Stimulated activated effector memory CD8-positive, alpha-beta T cell treated with anti-CD3 and anti-CD28 coated beads, Interleukin-12 subunit alpha, Interleukin-12 subunit beta, amount 100 ng/mL, for 72 hours (primary cell): Measurements from ENCODE around the gene NYAP1.
"Not testable (repeated sequence)": the region's sequence is repeated elsewhere in the genome, so short reads cannot be mapped to it uniquely, and the experiment has no call there.

Experiments
- ATAC-seq: fragments of 150-1000 bp; cut with Tn5 transposase; 2 replicates; pipeline ENCODE4 v1.10.0; 2021
- DNase-seq, 2 donors: peaks; one replicate each; pipeline ENCODE4 v3.0.0; 2021 to 2022; ENCODE audit warnings: low spot score in 2 of 2
- H3K27ac Mint-ChIP-seq: one replicate; pipeline ENCODE4 v1.8.0; 2022; ENCODE audit warnings: mild to moderate bottlenecking, mixed read lengths
- H3K36me3 Mint-ChIP-seq: one replicate; pipeline ENCODE4 v1.8.0; 2022; ENCODE audit warnings: mild to moderate bottlenecking, mixed read lengths
- H3K4me1 Mint-ChIP-seq: one replicate; pipeline ENCODE4 v1.8.0; 2022; ENCODE audit warnings: mixed read lengths
- H3K4me3 Mint-ChIP-seq: one replicate; pipeline ENCODE4 v1.8.0; 2022; ENCODE audit warnings: mild to moderate bottlenecking, mixed read lengths
- H3K9me3 Mint-ChIP-seq: one replicate; pipeline ENCODE4 v1.8.0; 2022; ENCODE audit warnings: mixed read lengths

The NYAP1 gene

DNA sequence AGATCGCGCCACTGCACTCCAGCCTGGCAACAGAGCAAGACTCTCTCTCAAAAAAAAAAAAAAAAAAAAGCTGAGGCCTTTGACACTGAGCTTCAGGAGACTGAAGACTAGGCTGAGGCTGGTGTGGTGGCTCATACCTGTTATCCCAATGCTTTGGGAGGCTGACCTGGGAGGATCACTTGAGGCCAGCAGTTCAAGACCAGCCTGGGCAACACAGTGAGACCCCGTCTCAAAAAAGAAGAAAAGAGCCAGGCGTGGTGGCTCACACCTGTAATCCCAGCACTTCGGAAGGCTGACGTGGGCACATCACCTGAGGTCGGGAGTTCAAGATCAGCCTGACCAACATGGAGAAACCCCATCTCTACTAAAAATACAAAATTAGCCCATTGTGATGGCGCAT, 36.4 kb upstream of the NYAP1 start:
- H3K27ac Mint-ChIP-seq, H3K9me3 Mint-ChIP-seq, ATAC-seq, DNase-seq, H3K4me3 Mint-ChIP-seq, H3K36me3 Mint-ChIP-seq: not testable (repeated sequence)
- peaks cover 15% of the 10 kb centered on the region for H3K4me1 Mint-ChIP-seq

DNA sequence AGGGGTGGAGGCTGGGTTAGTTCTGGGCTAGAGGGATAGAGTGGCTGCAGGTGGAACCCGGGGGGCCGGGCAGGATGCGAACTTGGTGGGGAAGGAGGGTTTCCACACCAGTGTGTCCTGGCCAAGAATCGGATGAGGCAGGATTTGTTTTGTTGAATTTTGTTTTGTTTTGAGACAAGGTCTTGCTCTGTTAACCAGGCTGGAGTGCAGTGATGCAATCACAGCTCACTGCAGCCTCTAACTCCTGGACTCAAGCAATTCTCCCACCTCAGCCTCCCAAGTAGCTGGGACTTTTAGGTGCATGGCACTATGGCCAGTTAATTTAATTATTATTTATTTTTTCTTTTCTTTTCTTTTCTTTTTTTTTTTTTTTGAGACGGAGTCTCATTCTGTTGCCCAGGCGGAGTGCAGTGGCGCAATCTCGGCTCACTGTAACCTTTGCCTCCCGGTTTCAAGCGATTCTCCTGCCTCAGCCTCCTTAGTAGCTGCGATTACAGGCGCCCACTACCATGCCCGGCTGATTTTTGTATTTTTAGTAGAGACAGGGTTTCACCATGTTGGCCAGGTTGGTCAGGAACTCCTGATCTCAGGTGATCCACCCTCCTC, 34.4 kb upstream of the NYAP1 start:
- Mint-ChIP-seq H3K27ac (peak overlapping the region; percentile 56), H3K4me1 (peaks cover 11% of the 10 kb centered on the region), H3K36me3 (no peaks in the 10 kb centered on the region), H3K9me3 (no peaks in the 10 kb centered on the region), H3K4me3 (no peak overlapping the region)
- ATAC-seq, result no peak
- no peak for DNase-seq

DNA sequence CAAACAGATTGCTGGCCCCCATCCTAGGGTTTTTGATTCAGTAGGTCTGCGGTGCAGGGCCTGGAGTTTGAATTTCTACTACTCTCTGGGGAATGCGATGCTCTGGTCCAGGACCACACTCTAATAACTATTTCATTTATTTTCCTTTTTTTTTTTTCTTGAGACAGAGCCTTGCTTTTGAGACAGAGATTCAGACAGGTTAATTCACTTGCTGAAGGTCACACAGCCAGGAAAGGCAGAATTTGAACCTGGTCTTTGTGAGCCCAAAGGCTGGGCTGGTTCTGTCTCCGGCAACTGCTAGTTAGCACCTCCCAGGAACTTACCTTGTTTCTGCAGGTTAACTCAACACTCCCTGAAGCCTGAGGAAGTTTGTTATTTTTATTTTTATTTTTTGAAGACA, 31.2 kb upstream of the NYAP1 start:
- peaks cover 15% of the 10 kb centered on the region for H3K36me3 Mint-ChIP-seq
- no peak overlapping the region for H3K4me3 Mint-ChIP-seq
- H3K27ac Mint-ChIP-seq, result no peak overlapping the region
- peaks cover 11% of the 10 kb centered on the region for H3K4me1 Mint-ChIP-seq
- no peak for ATAC-seq
- DNase-seq, result no peak
- H3K9me3 Mint-ChIP-seq, result no peaks in the 10 kb centered on the region

DNA sequence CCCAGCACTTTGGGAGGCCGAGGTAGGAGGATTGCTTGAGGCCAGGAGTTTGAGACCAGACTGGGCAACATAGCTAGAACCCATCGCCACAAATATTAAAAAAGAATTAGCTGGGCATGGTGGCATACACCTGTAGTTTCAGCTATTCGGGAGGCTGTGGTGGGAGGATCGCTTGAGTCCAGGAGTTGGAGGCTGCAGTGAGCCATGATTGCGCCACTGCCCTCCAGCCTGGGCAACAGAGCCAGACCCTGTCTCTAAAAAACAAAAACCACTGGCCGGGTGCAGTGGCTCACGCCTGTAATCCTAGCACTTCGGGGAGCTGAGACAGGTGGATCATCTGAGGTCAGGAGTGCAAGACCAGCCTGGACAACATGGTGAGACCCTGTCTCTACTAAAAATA, 29.9 kb upstream of the NYAP1 start:
- not testable (repeated sequence) for DNase-seq, H3K9me3 Mint-ChIP-seq, H3K27ac Mint-ChIP-seq, ATAC-seq, H3K4me3 Mint-ChIP-seq
- peaks cover 11% of the 10 kb centered on the region for H3K4me1 Mint-ChIP-seq
- peaks cover 24% of the 10 kb centered on the region for H3K36me3 Mint-ChIP-seq

DNA sequence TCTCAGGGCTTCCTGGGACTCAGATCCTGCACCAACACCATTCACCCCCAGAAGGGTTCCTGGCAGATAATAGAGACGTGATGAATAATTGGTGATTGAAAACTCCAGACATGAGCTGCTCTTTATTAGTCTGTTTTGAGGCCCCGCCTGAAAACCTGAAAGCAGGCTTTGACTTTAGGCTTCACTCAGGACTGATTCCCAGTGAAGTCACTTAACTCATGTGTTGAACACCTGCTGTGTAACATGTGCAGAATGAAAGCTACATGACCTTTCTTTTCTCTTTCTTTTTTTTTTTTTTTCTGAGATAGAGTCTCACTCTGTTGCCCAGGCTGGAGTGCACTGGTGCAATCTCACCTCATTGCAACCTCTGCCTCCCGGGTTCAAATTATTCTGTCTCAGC, 28.5 kb upstream of the NYAP1 start:
- Mint-ChIP-seq H3K27ac (peak overlapping the region; percentile 60), H3K36me3 (peaks cover 36% of the 10 kb centered on the region)

DNA sequence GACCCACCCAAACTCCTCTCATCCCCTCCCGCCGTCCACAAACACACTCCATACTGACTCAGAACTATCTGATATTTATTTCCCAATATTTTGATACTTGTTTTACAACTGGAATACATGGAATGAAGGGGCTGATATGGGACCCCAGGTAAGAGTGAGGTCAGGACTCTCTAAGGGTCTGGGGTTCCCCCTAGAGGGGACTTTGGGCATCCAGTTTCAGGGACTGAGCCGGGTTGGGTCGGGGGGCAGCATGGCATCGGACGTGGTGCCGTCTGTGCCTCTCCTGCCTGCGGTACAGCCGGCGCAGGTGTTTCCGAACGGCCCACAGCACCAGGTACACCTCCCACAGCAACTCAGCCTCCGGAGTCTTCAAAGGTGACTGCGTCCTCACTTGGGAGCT, 27.2 kb upstream of the NYAP1 start:
- no peak for DNase-seq
- Mint-ChIP-seq H3K27ac (no peak overlapping the region), H3K4me3 (no peak overlapping the region), H3K36me3 (peaks cover 50% of the 10 kb centered on the region), H3K9me3 (no peaks in the 10 kb centered on the region), H3K4me1 (peaks cover 11% of the 10 kb centered on the region)
- ATAC-seq, result no peak

More for the DNA sequence above, 28.5 kb upstream of the NYAP1 start:
- no peaks in the 10 kb centered on the region for H3K9me3 Mint-ChIP-seq
- DNase-seq (no peak), ATAC-seq (no peak)
- H3K4me1 Mint-ChIP-seq, result peaks cover 17% of the 10 kb centered on the region
- H3K4me3 Mint-ChIP-seq, result no peak overlapping the region

DNA sequence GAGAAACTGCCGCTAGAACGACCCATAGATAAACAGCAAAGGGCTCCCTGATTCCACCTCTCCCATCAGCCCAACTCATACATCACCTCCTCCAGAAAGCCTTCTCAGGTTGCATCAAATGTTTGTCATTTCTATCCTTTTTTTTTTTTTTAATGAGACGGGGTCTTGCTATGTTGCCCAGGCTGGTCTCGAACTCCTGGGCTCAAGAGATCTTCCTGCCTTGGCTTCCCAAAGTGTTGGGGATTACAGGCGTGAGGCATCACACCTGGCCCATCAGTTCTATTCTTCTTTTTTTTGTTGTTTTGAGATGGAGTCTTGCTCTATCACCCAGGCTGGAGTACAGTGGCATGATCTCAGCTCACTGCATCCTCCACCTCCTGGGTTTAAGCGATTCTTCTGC, 26.7 kb upstream of the NYAP1 start:
- H3K4me3 Mint-ChIP-seq, result no peak overlapping the region
- H3K4me1 Mint-ChIP-seq, result peaks cover 11% of the 10 kb centered on the region
- H3K36me3 Mint-ChIP-seq, result peaks cover 54% of the 10 kb centered on the region
- no peak for DNase-seq
- no peak for ATAC-seq
- H3K9me3 Mint-ChIP-seq, result no peaks in the 10 kb centered on the region
- H3K27ac Mint-ChIP-seq, result no peak overlapping the region

DNA sequence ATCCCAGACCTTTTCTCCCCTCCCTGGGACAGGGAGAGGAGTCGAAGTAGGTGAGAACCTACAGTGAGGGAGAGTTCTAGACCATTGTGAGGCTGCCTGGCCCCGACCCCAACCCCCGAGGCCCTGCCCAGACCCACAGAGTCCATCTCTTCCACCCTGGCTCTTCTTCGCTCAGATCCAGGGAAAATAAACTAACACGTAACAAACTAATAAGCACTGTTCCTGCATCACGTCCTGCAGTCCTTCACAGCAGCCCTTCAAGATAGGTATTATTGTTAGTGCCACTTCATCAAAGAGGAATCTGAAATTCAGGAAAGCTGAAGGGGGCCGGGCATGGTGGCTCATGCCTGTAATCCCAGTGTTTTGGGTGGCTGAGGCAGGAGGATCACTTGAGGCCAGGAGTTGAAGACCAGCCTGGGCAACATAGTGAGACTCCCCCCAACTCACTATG, 19.5 kb upstream of the NYAP1 start, which contains the start of gene SPACDR:
SPACDR (minus strand) TSS at position 51 of the 451 bp plus-strand sequence. CDS start 235 bp downstream, outside the sequence.
- Mint-ChIP-seq H3K4me1 (peaks cover 16% of the 10 kb centered on the region), H3K9me3 (no peaks in the 10 kb centered on the region), H3K4me3 (no peak within 1 kb of the TSS), H3K27ac (peak within 1 kb of the TSS; percentile 78), H3K36me3 (peaks cover 99% of the 10 kb centered on the region)
- no peak for DNase-seq
- ATAC-seq, result no peak

DNA sequence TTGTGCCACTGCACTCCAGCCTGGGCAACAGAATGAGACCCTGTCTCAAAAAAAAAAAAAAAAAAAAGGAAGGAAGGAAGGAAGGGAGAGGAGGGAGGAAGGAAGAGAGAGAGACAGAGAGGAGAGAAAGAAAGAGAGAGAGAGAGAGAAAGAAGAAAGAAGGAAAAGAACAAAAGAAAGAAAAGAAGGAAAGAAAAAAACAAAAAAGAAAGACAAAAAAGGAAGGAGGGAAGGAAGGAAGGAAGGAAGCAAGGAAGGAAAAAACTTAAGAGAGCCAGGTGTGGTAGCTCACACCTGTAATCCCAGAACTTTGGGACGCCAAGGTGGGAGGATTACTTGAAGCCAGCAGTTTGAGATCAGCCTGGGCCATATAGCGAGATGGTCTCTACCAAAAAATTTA, 18.9 kb upstream of the NYAP1 start:
- H3K9me3 Mint-ChIP-seq, result no peaks in the 10 kb centered on the region
- H3K4me3 Mint-ChIP-seq, result no peak overlapping the region
- no peak overlapping the region for H3K27ac Mint-ChIP-seq
- H3K36me3 Mint-ChIP-seq, result peaks cover 99% of the 10 kb centered on the region
- no peak for DNase-seq
- H3K4me1 Mint-ChIP-seq, result peaks cover 11% of the 10 kb centered on the region
- no peak for ATAC-seq

DNA sequence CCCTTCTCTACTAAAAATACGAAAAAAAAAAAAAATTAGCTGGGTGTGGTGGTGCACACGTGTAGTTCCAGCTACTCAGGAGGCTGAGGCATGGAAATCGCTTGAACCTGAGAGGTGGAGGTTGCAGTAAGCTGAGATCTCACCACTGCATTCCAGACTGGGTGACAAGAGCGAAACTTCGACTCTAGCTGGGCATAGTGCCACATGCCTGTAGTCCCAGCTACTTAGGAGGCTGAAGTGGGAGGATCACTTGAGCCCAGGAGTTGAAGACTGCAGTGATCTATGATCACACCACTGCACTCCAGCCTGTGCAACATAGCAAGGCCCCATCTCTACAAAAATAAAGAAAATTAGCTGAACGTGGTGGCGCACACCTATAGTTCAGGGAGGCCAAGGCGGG, 18.4 kb upstream of the NYAP1 start:
- peaks cover 11% of the 10 kb centered on the region for H3K4me1 Mint-ChIP-seq
- DNase-seq, result no peak
- no peaks in the 10 kb centered on the region for H3K9me3 Mint-ChIP-seq
- H3K36me3 Mint-ChIP-seq, result peaks cover 100% of the 10 kb centered on the region
- no peak overlapping the region for H3K27ac Mint-ChIP-seq
- ATAC-seq, result no peak
- H3K4me3 Mint-ChIP-seq, result no peak overlapping the region

DNA sequence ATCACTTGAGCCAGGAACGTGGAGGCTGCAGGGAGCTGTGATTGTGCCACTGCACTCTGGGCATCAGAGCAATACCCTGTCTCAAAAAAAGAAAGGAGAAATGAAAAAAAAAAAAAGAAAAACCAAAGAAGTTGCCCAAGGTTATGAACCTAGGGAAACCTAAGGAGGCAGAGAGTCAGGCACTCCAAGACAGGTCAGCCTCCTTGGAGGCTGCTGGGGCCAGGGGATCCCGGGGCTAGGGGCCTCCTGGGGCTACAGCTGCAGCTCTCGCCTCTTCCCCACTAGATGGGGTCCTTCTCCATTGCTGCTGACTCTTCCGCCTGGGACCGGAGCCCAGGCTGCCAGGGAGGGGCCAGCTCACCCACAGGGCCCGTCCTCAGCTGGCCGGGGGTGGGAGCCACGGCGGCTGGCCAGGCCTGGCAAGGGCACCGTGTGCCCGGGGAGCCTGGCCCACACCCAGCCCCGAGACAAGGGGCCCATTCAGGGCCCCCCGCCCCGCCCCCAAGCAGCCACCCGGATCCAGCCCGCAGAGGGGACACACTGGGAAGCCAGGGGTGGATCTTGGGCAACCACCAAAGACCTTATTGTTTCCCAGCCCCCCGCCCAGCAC, 17.9 kb upstream of the NYAP1 start:
- Mint-ChIP-seq H3K4me1 (peaks cover 16% of the 10 kb centered on the region), H3K4me3 (no peak overlapping the region), H3K27ac (no peak overlapping the region), H3K36me3 (peaks cover 100% of the 10 kb centered on the region), H3K9me3 (no peaks in the 10 kb centered on the region)
- no peak for DNase-seq
- no peak for ATAC-seq

DNA sequence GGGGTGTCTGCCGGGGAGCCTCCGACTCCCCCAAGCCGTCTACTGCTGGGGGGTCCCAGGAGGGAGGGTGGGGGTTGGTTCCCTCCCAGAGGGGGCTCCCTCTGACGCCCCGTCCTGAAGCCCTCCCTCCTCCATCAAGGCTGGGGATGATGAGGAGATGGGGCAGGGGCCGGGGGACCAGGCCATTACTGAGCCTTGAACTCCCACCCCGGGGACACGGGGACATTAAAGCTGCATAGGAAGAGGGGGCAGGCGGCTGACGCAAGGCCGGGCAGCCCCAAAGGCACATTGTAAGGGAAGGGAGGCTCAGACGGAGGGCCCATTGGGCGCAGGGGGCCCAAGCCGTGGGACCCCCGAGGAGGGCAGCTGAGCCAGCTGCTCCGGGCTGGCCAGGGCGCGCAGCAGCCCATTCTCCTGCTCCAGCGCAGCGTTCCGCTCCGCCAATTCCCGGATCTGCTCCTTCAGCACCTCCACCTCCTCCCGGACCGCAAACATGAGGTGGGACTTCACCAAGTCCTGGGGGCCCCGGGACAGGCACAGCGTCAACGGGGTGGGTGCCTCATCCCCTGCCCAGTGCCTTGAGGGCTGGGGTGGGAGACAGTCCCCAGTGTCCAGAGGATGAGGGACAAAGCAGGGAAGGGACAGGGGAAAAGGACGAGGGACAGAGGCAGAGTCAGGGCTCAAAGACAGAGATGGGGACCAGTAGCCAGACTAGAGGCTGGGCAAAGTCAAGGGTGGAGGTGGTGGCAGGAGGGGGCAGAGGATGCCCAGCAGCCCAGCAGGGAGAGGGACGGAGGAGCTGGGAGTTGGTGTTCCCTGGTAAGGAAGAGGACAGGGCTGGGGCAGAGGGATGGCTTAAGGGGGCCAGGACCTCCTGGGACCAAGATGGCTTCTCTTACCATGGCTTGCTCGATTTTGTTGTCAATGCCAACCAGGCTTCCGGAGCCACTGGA, 16.8 kb upstream of the NYAP1 start:
- Mint-ChIP-seq H3K36me3 (peaks cover 100% of the 10 kb centered on the region), H3K4me3 (no peak overlapping the region), H3K27ac (no peak overlapping the region)

DNA sequence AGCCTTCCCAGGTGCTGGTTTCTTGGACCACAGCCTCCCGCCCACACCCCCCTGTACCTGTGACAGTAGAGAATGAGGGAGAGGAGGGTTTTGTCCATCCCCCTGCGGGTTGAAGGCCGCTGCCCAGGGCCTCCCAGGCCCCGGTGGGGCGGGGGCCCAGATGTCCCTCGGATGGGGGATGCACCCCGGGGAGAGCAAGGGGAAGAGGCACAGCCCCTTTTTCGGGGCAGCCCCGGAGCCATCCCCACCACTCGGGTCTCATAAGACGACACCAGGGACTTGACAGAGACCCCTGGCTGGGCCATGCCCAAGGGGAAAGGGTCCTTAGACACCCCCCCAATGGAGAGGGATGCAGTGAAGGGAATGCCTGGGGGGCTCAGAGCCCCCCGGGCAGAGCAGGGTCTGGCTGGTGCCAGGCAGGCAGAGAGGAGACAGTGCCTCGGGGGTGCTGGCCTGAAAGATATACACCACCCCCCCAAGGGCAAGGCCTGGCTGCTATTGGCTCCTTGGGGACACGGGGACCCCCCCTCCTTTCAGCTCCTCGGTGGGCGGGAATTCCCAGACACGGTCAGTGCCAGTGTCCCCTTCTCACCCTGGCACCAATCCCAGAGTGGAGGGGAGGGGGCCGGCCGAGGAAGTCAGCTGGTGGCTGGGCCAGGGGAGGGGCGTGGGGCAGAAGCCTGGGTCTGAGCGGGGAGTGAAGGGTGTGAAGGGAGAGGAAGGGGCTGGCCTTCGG, 15.9 kb upstream of the NYAP1 start:
- peaks cover 23% of the 10 kb centered on the region for H3K4me1 Mint-ChIP-seq
- no peaks in the 10 kb centered on the region for H3K9me3 Mint-ChIP-seq
- DNase-seq (no peak), ATAC-seq (no peak)
- no peak overlapping the region for H3K27ac Mint-ChIP-seq
- no peak overlapping the region for H3K4me3 Mint-ChIP-seq
- H3K36me3 Mint-ChIP-seq, result peaks cover 100% of the 10 kb centered on the region

More for the DNA sequence above, 16.8 kb upstream of the NYAP1 start:
- Mint-ChIP-seq H3K4me1 (peaks cover 20% of the 10 kb centered on the region), H3K9me3 (no peaks in the 10 kb centered on the region)
- ATAC-seq, result no peak
- DNase-seq, result no peak

DNA sequence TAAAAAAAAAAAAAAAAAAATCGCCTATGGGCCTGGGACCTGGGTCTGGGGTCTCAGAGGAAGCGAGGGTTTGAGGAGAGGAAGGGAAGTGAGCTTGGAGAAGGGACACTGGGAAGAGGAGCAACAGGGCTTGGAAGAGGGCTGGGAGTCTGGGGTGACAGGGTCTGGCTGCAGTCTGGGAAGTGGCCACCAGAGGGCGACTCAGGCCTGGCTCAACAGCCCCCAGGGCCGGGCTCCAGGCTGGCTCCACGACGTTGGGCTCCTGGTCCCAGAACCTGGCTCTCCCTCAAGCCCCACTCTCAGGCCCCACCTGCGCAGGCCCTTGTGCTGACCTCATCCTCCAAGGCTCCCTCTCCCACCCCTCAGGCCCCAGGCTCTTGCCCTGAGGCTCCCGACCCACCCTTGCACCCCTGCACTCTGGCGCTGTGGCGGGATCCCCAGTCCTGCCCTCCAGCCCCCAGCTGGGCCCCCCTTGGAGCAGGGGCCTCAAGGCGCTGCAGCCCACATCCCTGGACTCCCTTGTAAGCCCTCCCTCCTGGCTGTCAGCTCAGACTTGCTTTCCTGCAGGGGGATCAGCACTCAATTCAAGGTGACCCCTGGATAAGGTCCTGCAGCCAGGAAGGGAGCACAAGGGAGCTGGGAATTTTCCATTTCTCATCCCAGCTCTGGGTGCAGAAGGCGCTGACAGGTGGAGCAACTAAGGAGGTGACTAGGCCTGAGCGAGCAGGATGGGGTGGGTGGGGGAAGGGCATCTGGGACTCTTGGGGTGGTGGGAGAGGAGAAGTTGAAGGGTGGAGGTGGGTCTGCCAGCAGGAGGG, 14.3 kb upstream of the NYAP1 start:
- no peak overlapping the region for H3K4me3 Mint-ChIP-seq
- H3K4me1 Mint-ChIP-seq, result peaks cover 38% of the 10 kb centered on the region
- DNase-seq, result peak; percentile 84 to 91
- peaks cover 100% of the 10 kb centered on the region for H3K36me3 Mint-ChIP-seq
- peak; percentile 81 for ATAC-seq
- peak overlapping the region; percentile 65 for H3K27ac Mint-ChIP-seq
- no peaks in the 10 kb centered on the region for H3K9me3 Mint-ChIP-seq
